Tibial nerve (tissue), 4 donors: ENCODE results near the gene GALR3.
A peak's percentile ranks its signal among the peaks of the same experiment; 100 is the strongest.

Experiments used
- CTCF ChIP-seq, 5 experiments: fragments of 200-600 bp in 3 of 5; fragments of 450-650 bp in 2 of 5; sonication (generic) in 3 of 5; IDR thresholded peaks; one replicate each; pipeline ENCODE4 v1.5.1; 2016 to 2019; ENCODE audit warnings: antibody characterized with exemption in 5 of 5, mild to moderate bottlenecking in 3 of 5, moderate library complexity in 2 of 5
- EP300 ChIP-seq, 2 donors: sonication (generic); formaldehyde crosslinking; IDR thresholded peaks; one replicate each; pipeline ENCODE4 v1.6.1; 2017; ENCODE audit warnings: antibody characterized with exemption in 2 of 2, mild to moderate bottlenecking in 1 of 2
- POLR2A ChIP-seq, 2 donors: fragments of 450-650 bp; IDR thresholded peaks; one replicate each; pipeline ENCODE4 v1.6.1; 2017; ENCODE audit warnings: antibody characterized with exemption in 2 of 2, mild to moderate bottlenecking in 2 of 2, moderate library complexity in 2 of 2

DNA sequence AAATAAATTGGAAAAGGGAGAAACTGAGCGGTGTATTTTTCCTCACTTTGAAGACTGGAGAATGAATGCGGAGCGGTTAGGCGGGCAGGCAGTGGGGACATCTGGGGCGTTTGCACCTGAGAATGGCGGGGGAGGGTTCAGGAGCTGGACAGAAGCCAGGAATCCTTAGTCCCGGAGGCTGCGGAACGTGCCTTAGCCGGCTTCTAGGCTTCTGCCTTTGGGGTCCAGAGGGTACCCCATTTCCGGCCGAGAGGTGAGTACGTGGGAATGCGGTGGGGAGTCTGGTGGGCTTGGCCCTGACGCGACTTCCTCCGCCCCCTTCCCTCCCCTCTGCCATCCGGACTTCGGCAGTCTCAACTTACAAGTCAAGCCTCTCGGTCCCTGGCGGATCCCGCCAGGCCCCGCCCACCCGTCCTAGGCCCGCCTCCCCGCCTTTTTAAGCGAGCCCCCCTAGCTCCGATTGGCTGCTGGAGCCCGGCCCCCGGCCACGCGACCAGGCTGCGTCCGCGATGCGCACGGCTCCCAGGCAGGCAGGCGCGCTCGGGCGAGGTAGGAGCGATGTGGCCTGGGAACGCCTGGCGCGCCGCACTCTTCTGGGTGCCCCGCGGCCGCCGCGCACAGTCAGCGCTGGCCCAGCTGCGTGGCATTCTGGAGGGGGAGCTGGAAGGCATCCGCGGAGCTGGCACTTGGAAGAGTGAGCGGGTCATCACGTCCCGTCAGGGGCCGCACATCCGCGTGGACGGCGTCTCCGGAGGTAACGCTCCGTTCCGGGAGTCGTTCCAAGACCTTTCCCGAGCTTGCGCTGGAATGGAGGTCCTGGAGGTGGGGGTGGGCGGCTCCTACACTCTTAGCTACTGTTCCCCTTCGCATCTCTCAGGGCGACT, 15.5 kb upstream of the GALR3 start, which contains the start of gene GCAT:
- TF ChIP-seq CTCF (IDR thresholded peaks at IDR 0.05) (peak in 1 of 5 experiments; percentile 27), EP300 (IDR thresholded peaks at IDR 0.05) (peak in 1 of 2 donors; percentile 86), POLR2A (IDR thresholded peaks at IDR 0.05) (peak; percentile 21 to 84)
